GM23248 (cell line): ENCODE measurements around the gene C2orf68. TPM values are rescaled to one million over a fixed set of nuclear protein-coding genes. Genes with fewer than 3 reads are reported as not detected.
"Not testable (repeated sequence)": the region's sequence is repeated elsewhere in the genome, so short reads cannot be mapped to it uniquely, and the experiment has no call there.

Source experiments
- DNase-seq: peaks from one replicate; pipeline ENCODE4 v3.0.0-alpha.2; 2015
- H2AFZ ChIP-seq: fragments of 200-600 bp; sonication (generic); 2 replicates; pipeline ENCODE4 v1.6.1; 2016; ENCODE audit warnings: antibody characterized with exemption
- H3F3A ChIP-seq: fragments of 200-600 bp; sonication (generic); 2 replicates; pipeline ENCODE4 v1.6.1; 2016; ENCODE audit warnings: mild to moderate bottlenecking, antibody characterized with exemption, mixed run types; ENCODE audit not compliant: insufficient read depth
- H3K27ac ChIP-seq: fragments of 200-600 bp; sonication (generic); 2 replicates; pipeline ENCODE4 v1.5.1; 2016; ENCODE audit warnings: mild to moderate bottlenecking
- H3K27me3 ChIP-seq: fragments of 200-600 bp; sonication (generic); replicated peaks from 2 replicates; pipeline ENCODE4 v1.6.1; 2016; ENCODE audit warnings: mild to moderate bottlenecking; ENCODE audit not compliant: insufficient read depth
- H3K36me3 ChIP-seq: fragments of 200-600 bp; sonication (generic); 2 replicates; pipeline ENCODE4 v1.6.1; 2016; ENCODE audit warnings: low read depth, mild to moderate bottlenecking
- H3K4me1 ChIP-seq: fragments of 200-600 bp; sonication (generic); 2 replicates; pipeline ENCODE4 v1.6.1; 2016; ENCODE audit warnings: mild to moderate bottlenecking; ENCODE audit not compliant: insufficient read depth
- H3K4me2 ChIP-seq: fragments of 200-600 bp; sonication (generic); one replicate; pipeline ENCODE4 v1.6.1; 2016; ENCODE audit warnings: mild to moderate bottlenecking; ENCODE audit not compliant: unreplicated experiment
- H3K4me3 ChIP-seq: fragments of 200-600 bp; sonication (generic); 2 replicates; pipeline ENCODE4 v1.5.1; 2016; ENCODE audit warnings: mild to moderate bottlenecking
- H3K79me2 ChIP-seq: fragments of 200-600 bp; sonication (generic); 2 replicates; pipeline ENCODE4 v1.6.1; 2016; ENCODE audit warnings: mild to moderate bottlenecking; ENCODE audit not compliant: insufficient read depth
- H3K9ac ChIP-seq: fragments of 200-600 bp; sonication (generic); 2 replicates; pipeline ENCODE4 v1.6.1; 2016; ENCODE audit warnings: mild to moderate bottlenecking
- H3K9me2 ChIP-seq: fragments of 200-600 bp; sonication (generic); 2 replicates; pipeline ENCODE4 v1.6.1; 2016; ENCODE audit warnings: mixed run types, mild to moderate bottlenecking, moderate library complexity; ENCODE audit not compliant: insufficient read depth
- H3K9me3 ChIP-seq: fragments of 200-600 bp; sonication (generic); one replicate; pipeline ENCODE4 v1.6.1; 2017; ENCODE audit warnings: low read depth
- H4K20me1 ChIP-seq: fragments of 200-600 bp; sonication (generic); 2 replicates; pipeline ENCODE4 v1.6.0; 2016; ENCODE audit not compliant: insufficient read depth
- EZH2 ChIP-seq: fragments of 200-600 bp; sonication (generic); IDR thresholded peaks from 2 replicates; pipeline ENCODE4 v1.6.1; 2018; ENCODE audit warnings: antibody characterized with exemption, mild to moderate bottlenecking; ENCODE audit not compliant: insufficient read depth, poor library complexity, severe bottlenecking
- EZH2phosphoT487 ChIP-seq: fragments of 200-600 bp; sonication (generic); IDR thresholded peaks from 2 replicates; pipeline ENCODE4 v1.6.1; 2018; ENCODE audit warnings: antibody characterized with exemption, moderate library complexity, mild to moderate bottlenecking, low read depth; ENCODE audit not compliant: insufficient read depth
- WGBS, 2 experiments: methylation state at CpG; one replicate each; pipeline ENCODE4 v1.1.6; 2015 to 2017; ENCODE audit warnings: low lambda C conversion rate in 2 of 2, low coverage in 1 of 2; ENCODE audit errors: missing lambda C conversion rate in 2 of 2; 5-methylcytosine and 5-hydroxymethylcytosine counted together
- in situ Hi-C: fragments of 300-500 bp; cut with MboI; formaldehyde crosslinking; loops from 2 replicates; pipeline ENCODE4 v1.15.0; 2020
- polyA plus RNA-seq: library from polyadenylated mRNA; unstranded; fragments of >200 nt; fragmentation: Nextera tagmentation; extraction: Ambion mirVana; gene quantifications from 2 replicates; pipeline ENCODE4 v1.2.1, GENCODE V29; 2016
- small RNA-seq: library from RNA; depleted of rRNA; stranded (forward); fragments of <200 nt; gene quantifications from one replicate; pipeline ENCODE3, GENCODE V24; 2014; ENCODE audit warnings: low read depth, low replicate concordance
- total RNA-seq: library from RNA; depleted of rRNA; stranded (reverse); fragments of >200 nt; shearing (Covaris generic); gene quantifications from 2 replicates; pipeline ENCODE4 v1.2.3, GENCODE V29; 2014; rRNA removed

The C2orf68 gene
- total and polyA plus RNA-seq, 2 experiments from 2014 or later: 9.8 to 30.4 TPM

DNA sequence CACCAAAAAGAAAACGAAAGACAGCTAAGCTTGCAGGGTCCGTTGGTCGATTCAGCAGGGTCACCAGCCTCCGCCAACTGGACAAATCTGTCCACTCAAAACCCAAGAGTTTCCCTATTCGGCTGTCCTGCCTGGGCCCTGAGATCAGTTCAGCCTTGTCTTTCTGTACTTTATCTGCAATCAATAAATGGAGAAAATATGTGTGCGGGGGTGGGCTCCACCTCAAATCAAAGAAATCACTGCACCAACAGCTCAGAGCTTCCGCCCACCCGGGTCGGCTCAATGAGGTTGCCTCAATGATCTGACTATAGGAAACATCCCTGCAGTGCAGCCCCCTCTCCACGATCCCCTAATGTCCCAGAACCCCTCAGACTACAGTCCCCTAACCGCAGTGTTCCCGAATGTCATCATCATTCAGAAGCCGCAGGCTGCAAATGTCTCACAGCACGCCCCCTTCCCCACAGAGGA, 51.0 kb downstream of the C2orf68 start:
- WGBS, 2 experiments: 3% methylated on average over 12 to 14 of the region's 14 CpGs
- H3K9ac ChIP-seq: peak overlapping the region; percentile 81
- H3K4me2 ChIP-seq: peak overlapping the region; percentile 90
- H2AFZ ChIP-seq: peak overlapping the region; percentile 99
- H3K79me2 ChIP-seq: peaks cover 54% of the 10 kb centered on the region
- no peaks in the 10 kb centered on the region; the same call in 1 of the 2 replicates for H3K36me3 ChIP-seq
- no peaks in the 10 kb centered on the region for H3K9me2 ChIP-seq
- in situ Hi-C loops: no loop called here
- H3K4me1 ChIP-seq: peaks cover 14% of the 10 kb centered on the region
- no peaks in the 10 kb centered on the region for H4K20me1 ChIP-seq
- no peaks in the 10 kb centered on the region for H3K27me3 ChIP-seq
- peak overlapping the region; percentile 62 for H3K27ac ChIP-seq
- no peaks in the 10 kb centered on the region for H3F3A ChIP-seq
- H3K4me3 ChIP-seq: peak overlapping the region; percentile 91
- no peaks in the 10 kb centered on the region for H3K9me3 ChIP-seq
- peak; percentile 46 for DNase-seq
- no peak for TF ChIP-seq EZH2phosphoT487
- TF ChIP-seq EZH2: no peak

GRCh38 chr2:85560403-85560726, 51.5 kb downstream of the C2orf68 start:
- peak overlapping the region; percentile 81 for H3K9ac ChIP-seq
- H3K27ac ChIP-seq, H3F3A ChIP-seq, DNase-seq, H3K9me3 ChIP-seq, in situ Hi-C loops, H3K27me3 ChIP-seq, H3K36me3 ChIP-seq, H4K20me1 ChIP-seq, H3K9me2 ChIP-seq: not testable (repeated sequence)
- peak overlapping the region; percentile 90 for H3K4me2 ChIP-seq
- peaks cover 14% of the 10 kb centered on the region for H3K4me1 ChIP-seq
- 71 to 80% methylated on average over 12 of the region's 12 CpGs for WGBS, 2 experiments
- peaks cover 58% of the 10 kb centered on the region for H3K79me2 ChIP-seq
- H2AFZ ChIP-seq: peak overlapping the region; percentile 99; the same call in 1 of the 2 replicates
- peak overlapping the region; percentile 91 for H3K4me3 ChIP-seq

GRCh38 chr2:85558160-85558559, 53.7 kb downstream of the C2orf68 start:
- Histone ChIP-seq H3K36me3 (peaks cover 6% of the 10 kb centered on the region; the same call in 1 of the 2 replicates), H3K4me1 (peaks cover 14% of the 10 kb centered on the region), H3K79me2 (peaks cover 62% of the 10 kb centered on the region), H3K9ac (no peak overlapping the region), H3K9me2 (no peaks in the 10 kb centered on the region), H3K27ac (no peak overlapping the region), H3K9me3 (no peaks in the 10 kb centered on the region), H4K20me1 (no peaks in the 10 kb centered on the region), H3K4me3 (no peak overlapping the region), H3F3A (no peaks in the 10 kb centered on the region), H3K27me3 (no peaks in the 10 kb centered on the region), H2AFZ (no peak overlapping the region), H3K4me2 (no peak overlapping the region)
- in situ Hi-C loops: no loop called here
- no peak for DNase-seq
- WGBS, 2 experiments: 100% methylated on average over 1 of the region's 1 CpG
- TF ChIP-seq EZH2: no peak
- no peak for TF ChIP-seq EZH2phosphoT487

DNA sequence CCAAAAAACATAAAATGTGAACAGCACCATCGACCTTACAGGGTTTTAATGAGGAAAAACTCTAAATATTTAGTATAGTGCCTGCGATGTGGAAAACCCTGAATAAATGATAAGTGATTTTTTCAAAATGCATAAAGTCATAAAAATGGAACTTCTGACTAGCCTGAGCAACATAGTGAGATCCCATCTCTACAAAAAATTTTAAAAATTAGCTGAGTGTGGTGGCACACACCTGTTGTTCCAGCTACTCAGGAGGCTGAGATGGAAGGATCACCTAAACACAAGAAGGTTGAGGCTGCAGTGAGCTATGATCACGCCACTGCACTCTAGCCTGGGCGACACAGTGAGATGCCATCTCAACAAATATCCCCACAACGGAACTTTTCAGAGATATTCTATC, 54.7 kb downstream of the C2orf68 start:
- Histone ChIP-seq H3K36me3 (peaks cover 6% of the 10 kb centered on the region; the same call in 1 of the 2 replicates), H3K9me3 (no peaks in the 10 kb centered on the region), H3K79me2 (peaks cover 62% of the 10 kb centered on the region), H3K27me3 (no peaks in the 10 kb centered on the region), H4K20me1 (no peaks in the 10 kb centered on the region), H3K9me2 (no peaks in the 10 kb centered on the region), H3K27ac (no peak overlapping the region), H3K4me2 (no peak overlapping the region), H3K9ac (no peak overlapping the region), H2AFZ (no peak overlapping the region), H3K4me1 (peaks cover 14% of the 10 kb centered on the region), H3K4me3 (no peak overlapping the region), H3F3A (peaks cover 5% of the 10 kb centered on the region; the same call in 1 of the 2 replicates)
- no peak for DNase-seq
- no peak for TF ChIP-seq EZH2
- TF ChIP-seq EZH2phosphoT487: no peak
- in situ Hi-C loops: no loop called here
- 85% methylated on average over 5 of the region's 5 CpGs for WGBS, 2 experiments

Small RNA genes within 50 kb of the gene (small RNA-seq; reads per million reads assigned to genes)
- not detected for gene RN7SL126P

Other genes with a start within 250 kb of the C2orf68 start
- 223 and 249 TPM in 2 replicates for gene CAPG, start 201.7 kb downstream of the C2orf68 start, total RNA-seq
- 346 and 384 TPM in 2 replicates for gene CAPG, start 201.7 kb downstream of the C2orf68 start, polyA plus RNA-seq
- gene SH2D6, start 193.4 kb downstream of the C2orf68 start, total RNA-seq: not detected in 2 replicates
- gene SH2D6, start 193.4 kb downstream of the C2orf68 start, polyA plus RNA-seq: 0.31 TPM in 1 of 2 replicates, not detected in the other
- 104 and 125 TPM in 2 replicates for gene MAT2A, start 72.9 kb downstream of the C2orf68 start, total RNA-seq
- 193 and 217 TPM in 2 replicates for gene MAT2A, start 72.9 kb downstream of the C2orf68 start, polyA plus RNA-seq
- 74.7 and 81.3 TPM in 2 replicates for gene GGCX, start 50.6 kb downstream of the C2orf68 start, total RNA-seq
- gene GGCX, start 50.6 kb downstream of the C2orf68 start, polyA plus RNA-seq: 62.7 and 65.4 TPM in 2 replicates
- 1.7 TPM in 1 of 2 replicates, not detected in the other for gene VAMP8, start 34.5 kb downstream of the C2orf68 start, total RNA-seq
- 1.0 and 1.2 TPM in 2 replicates for gene VAMP8, start 34.5 kb downstream of the C2orf68 start, polyA plus RNA-seq
- 50.3 and 59.0 TPM in 2 replicates for gene VAMP5, start 27.6 kb downstream of the C2orf68 start, total RNA-seq
- gene VAMP5, start 27.6 kb downstream of the C2orf68 start, polyA plus RNA-seq: 287 and 289 TPM in 2 replicates
- gene RNF181, start 16.3 kb downstream of the C2orf68 start, total RNA-seq: 159 and 178 TPM in 2 replicates
- gene RNF181, start 16.3 kb downstream of the C2orf68 start, polyA plus RNA-seq: 294 and 308 TPM in 2 replicates
- gene TMEM150A, start 9.4 kb downstream of the C2orf68 start, total RNA-seq: 13.5 and 20.9 TPM in 2 replicates
- gene TMEM150A, start 9.4 kb downstream of the C2orf68 start, polyA plus RNA-seq: 35.7 and 36.0 TPM in 2 replicates
- 41.4 and 44.5 TPM in 2 replicates for gene USP39, start 4.1 kb upstream of the C2orf68 start, total RNA-seq
- 43.3 and 43.7 TPM in 2 replicates for gene USP39, start 4.1 kb upstream of the C2orf68 start, polyA plus RNA-seq
- not detected in 2 replicates for gene SFTPB, start 56.1 kb upstream of the C2orf68 start, total RNA-seq
- not detected in 2 replicates for gene SFTPB, start 56.1 kb upstream of the C2orf68 start, polyA plus RNA-seq
- gene GNLY, start 82.3 kb upstream of the C2orf68 start, total RNA-seq: not detected in 2 replicates
- gene GNLY, start 82.3 kb upstream of the C2orf68 start, polyA plus RNA-seq: not detected in 2 replicates
- gene ATOH8, start 141.9 kb upstream of the C2orf68 start, total RNA-seq: 40.7 and 50.1 TPM in 2 replicates
- 12.0 and 12.7 TPM in 2 replicates for gene ATOH8, start 141.9 kb upstream of the C2orf68 start, polyA plus RNA-seq